K562 (cell line): Measurements from ENCODE around the gene ABCB6. TPM values are rescaled to one million over a fixed set of nuclear protein-coding genes. Genes with fewer than 3 reads are reported as not detected.

ENCODE experiments used
- BRD4 ChIP-seq: fragments of 200-600 bp; sonication (generic); IDR thresholded peaks from 2 replicates; pipeline ENCODE4 v1.6.1; 2017; ENCODE audit warnings: inconsistent platforms
- CHD1 ChIP-seq: fragments of 200-600 bp; sonication (generic); IDR thresholded peaks from one replicate; pipeline ENCODE4 v1.6.1; 2012; ENCODE audit warnings: mild to moderate bottlenecking, moderate library complexity, low read length, inconsistent platforms
- CHD2 ChIP-seq: IDR thresholded peaks from 2 replicates; pipeline ENCODE4 v1.6.1; 2011; ENCODE audit warnings: low read depth, low read length
- EP400 ChIP-seq: fragments of 450-650 bp; IDR thresholded peaks from 2 replicates; pipeline ENCODE4 v1.6.1; 2017; ENCODE audit warnings: antibody characterized with exemption, mild to moderate bottlenecking, moderate library complexity
- GATAD2A ChIP-seq: fragments of 450-650 bp; IDR thresholded peaks from 2 replicates; pipeline ENCODE4 v1.6.1; 2017
- HDAC6 ChIP-seq: IDR thresholded peaks from 2 replicates; pipeline ENCODE4 v1.6.1; 2012; ENCODE audit warnings: low read depth, mild to moderate bottlenecking, control low read depth, inconsistent platforms, low read length, moderate library complexity
- KAT7 ChIP-seq: sonication (generic); formaldehyde crosslinking; IDR thresholded peaks from 2 replicates; pipeline ENCODE4 v1.8.0; 2022; ENCODE audit warnings: missing genetic modification reagents, mild to moderate bottlenecking, borderline replicate concordance
- MNT ChIP-seq, 2 experiments: fragments of 450-650 bp; conservative IDR thresholded peaks; 2 replicates each; pipeline ENCODE4 v1.6.1; 2017; ENCODE audit warnings: mild to moderate bottlenecking in 2 of 2, moderate library complexity in 2 of 2
- NR2F6 ChIP-seq: fragments of 450-650 bp; formaldehyde crosslinking; IDR thresholded peaks from 2 replicates; pipeline ENCODE4 v1.4.0; 2020; ENCODE audit warnings: mild to moderate bottlenecking
- POLR2AphosphoS2 ChIP-seq: IDR thresholded peaks from 2 replicates; pipeline ENCODE4 v1.6.1; 2012; ENCODE audit warnings: low read length, improper control_type of control experiment
- POLR2AphosphoS5 ChIP-seq: IDR thresholded peaks from 2 replicates; pipeline ENCODE4 v1.6.1; 2011; ENCODE audit warnings: mild to moderate bottlenecking, low read depth, low read length, moderate library complexity; ENCODE audit not compliant: control insufficient read depth, insufficient read depth
- POLR2B ChIP-seq: fragments of 450-650 bp; IDR thresholded peaks from 2 replicates; pipeline ENCODE4 v1.6.1; 2018; ENCODE audit warnings: low read depth; ENCODE audit not compliant: partially characterized antibody
- RB1 ChIP-seq: fragments of 450-650 bp; IDR thresholded peaks from 2 replicates; pipeline ENCODE4 v1.6.1; 2017; ENCODE audit warnings: low read depth, mild to moderate bottlenecking
- RNF2 ChIP-seq: sonication (generic); IDR thresholded peaks from 2 replicates; pipeline ENCODE4 v1.6.1; 2016
- SAP30 ChIP-seq: fragments of 200-600 bp; sonication (generic); IDR thresholded peaks from 2 replicates; pipeline ENCODE4 v1.6.1; 2012; ENCODE audit warnings: borderline replicate concordance, low read depth, mild to moderate bottlenecking, moderate library complexity, low read length, control low read depth, inconsistent platforms; ENCODE audit not compliant: insufficient read depth, poor library complexity, severe bottlenecking
- SNAPC5 ChIP-seq: fragments of 250-450 bp; sonication (Bioruptor Pico); IDR thresholded peaks from 2 replicates; pipeline ENCODE4 v1.8.0; 2021; ENCODE audit warnings: moderate library complexity, mild to moderate bottlenecking, inconsistent platforms
- THAP7 ChIP-seq: fragments of 250-450 bp; sonication (Bioruptor Pico); IDR thresholded peaks from 2 replicates; pipeline ENCODE4 v1.5.0; 2021
- ZBTB7A ChIP-seq: IDR thresholded peaks from 2 replicates; pipeline ENCODE4 v1.6.1; 2011; ENCODE audit warnings: low read depth, mild to moderate bottlenecking, low read length, moderate library complexity, borderline replicate concordance; ENCODE audit not compliant: control insufficient read depth
- ZNF133 ChIP-seq: fragments of 250-450 bp; sonication (Bioruptor Pico); IDR thresholded peaks from 2 replicates; pipeline ENCODE4 v1.4.0; 2020; ENCODE audit warnings: mild to moderate bottlenecking
- ZNF143 ChIP-seq: sonication (generic); formaldehyde crosslinking; IDR thresholded peaks from 2 replicates; pipeline ENCODE4 v1.9.0; 2022; ENCODE audit warnings: mild to moderate bottlenecking, missing genetic modification reagents
- ZNF184 ChIP-seq: sonication (generic); formaldehyde crosslinking; IDR thresholded peaks from 2 replicates; pipeline ENCODE4 v1.5.0; 2020; ENCODE audit warnings: missing genetic modification reagents
- ZNF224 ChIP-seq: sonication (generic); formaldehyde crosslinking; IDR thresholded peaks from 2 replicates; pipeline ENCODE4 v1.8.0; 2022; ENCODE audit warnings: mild to moderate bottlenecking, missing genetic modification reagents
- ZNF274 ChIP-seq: IDR thresholded peaks from 2 replicates; pipeline ENCODE4 v1.6.1; 2011; ENCODE audit warnings: low read depth, mild to moderate bottlenecking, low read length, moderate library complexity, borderline replicate concordance
- ZNF311 ChIP-seq: fragments of 250-450 bp; sonication (Bioruptor Pico); IDR thresholded peaks from 2 replicates; pipeline ENCODE4 v1.4.0; 2020; ENCODE audit warnings: mild to moderate bottlenecking, moderate library complexity
- ZNF586 ChIP-seq: fragments of 450-650 bp; formaldehyde crosslinking; conservative IDR thresholded peaks from 2 replicates; pipeline ENCODE4 v1.4.0; 2020; ENCODE audit warnings: mild to moderate bottlenecking, moderate library complexity
- ZNF740 ChIP-seq, 3 experiments: fragments of 200-800 bp in 1 of 3; sonication (Bioruptor generic) in 1 of 3; sonication (generic) in 1 of 3; formaldehyde crosslinking in 1 of 3; IDR thresholded peaks; 2 replicates each; pipeline versions ENCODE4 v1.6.1 to v1.8.0; 2016 to 2022; ENCODE audit warnings: mild to moderate bottlenecking in 2 of 3, missing compliant biosample characterization in 2 of 3, missing genetic modification characterization in 2 of 3, missing genetic modification reagents in 1 of 3
- polyA plus RNA-seq, 8 experiments: library from polyadenylated mRNA; depleted of rRNA in 4 of 8; stranded (reverse) in 5 of 8; unstranded in 3 of 8; fragments of >200 nt; fragmentation: Nextera tagmentation in 2 of 8; fragmentation: Illumina TruSeq in 1 of 8; extraction: Ambion mirVana in 2 of 8; extraction: Trizol in 1 of 8; gene quantifications; 2 replicates each; pipeline versions ENCODE4 v1.2.1 to v1.2.3, GENCODE V29; 2011 to 2014; ENCODE audit warnings: inconsistent platforms in 1 of 8, missing spikeins in 1 of 8
- total RNA-seq, 7 experiments: library from RNA; depleted of rRNA in 6 of 7; stranded (reverse); fragments of >200 nt in 6 of 7; fragmentation: Illumina TruSeq in 2 of 7; extraction: Trizol in 2 of 7; gene quantifications; 2 replicates each; pipeline versions ENCODE4 v1.2.1 to v1.2.3, GENCODE V29; 2011 to 2021; ENCODE audit warnings: low replicate concordance in 1 of 7

Gene ABCB6
- total and polyA plus RNA-seq, 9 of the 15 experiments (the other 6 are each of a cell fraction or from before 2014, with no cell fraction given), result 3.7 to 29.8 (median 16.8) TPM

GRCh38 chr2:219253753-219254589 lies 35.2 kb upstream of the ABCB6 start, which contains the start of gene TUBA4A (continued):
- TF ChIP-seq ZNF740 (CRISPR knock-in tag; IDR thresholded peaks at IDR 0.05) (peak; percentile 59), ZNF740 (tag; IDR thresholded peaks at IDR 0.05) (peak in 1 of 2 experiments; percentile 11; a peak in 1 of 4 replicates), CHD1 (no peak), POLR2AphosphoS5 (peak; percentile 75; the same call in 1 of the 2 replicates), BRD4 (no peak), CHD2 (no peak), THAP7 (no peak), ZBTB7A (peak; percentile 50), EP400 (0 out of 2 replicates have a peak, but pooled peaks have one; percentile 1), MNT (conservative IDR thresholded peaks at IDR 0.05) (0 out of 4 replicates have a peak, but pooled peaks of 1 of the 2 experiments have one; percentile 0), RB1 (no peak), ZNF133 (CRISPR knock-in tag) (no peak), ZNF274 (no peak), POLR2B (peak; percentile 71), RNF2 (no peak), ZNF184 (CRISPR knock-in tag) (no peak), ZNF224 (CRISPR knock-in tag) (no peak), NR2F6 (no peak), SAP30 (peak; percentile 22), SNAPC5 (no peak), ZNF586 (CRISPR knock-in tag) (no peak), KAT7 (CRISPR knock-in tag) (peak; percentile 24; the same call in 1 of the 2 replicates), HDAC6 (no peak), ZNF143 (CRISPR knock-in tag) (no peak), POLR2AphosphoS2 (no peak), GATAD2A (no peak), ZNF311 (no peak)
